ENCODE measurements around the gene CTNNBIP1.

The CTNNBIP1 gene

DNA sequence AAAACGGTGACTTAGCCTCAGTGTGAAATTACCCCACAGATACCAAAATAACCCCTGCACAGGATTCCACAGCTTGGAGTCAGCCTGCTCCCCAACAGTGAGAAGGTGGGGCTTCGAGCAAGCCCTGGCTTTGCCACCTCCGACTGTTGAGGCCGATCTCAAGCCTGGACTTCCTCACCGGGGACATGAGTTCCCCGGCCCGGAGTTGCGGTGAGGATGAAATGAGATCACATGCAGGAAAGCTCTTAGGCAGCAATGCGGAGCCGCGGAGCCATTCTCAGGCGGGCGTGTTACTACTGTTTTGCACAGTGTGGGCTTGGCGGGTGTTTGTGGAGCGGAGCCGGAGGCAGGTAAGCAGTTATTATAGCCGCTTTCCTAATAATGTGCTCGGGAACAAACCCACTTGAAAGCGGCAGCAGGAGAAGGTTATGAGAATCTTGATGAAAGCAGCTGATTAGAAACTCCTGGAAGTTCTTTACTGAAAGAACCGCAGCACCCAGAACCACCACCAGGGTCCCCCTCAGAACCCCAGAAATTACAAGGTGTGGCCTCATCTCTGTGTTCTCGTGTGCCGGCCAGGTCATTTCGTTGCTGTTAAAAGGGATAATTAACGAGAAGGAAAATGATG, 82.4 kb downstream of the CTNNBIP1 start:
- TF ChIP-seq FOXP2 (optimal IDR thresholded peaks at IDR 0.05; ENCODE audit: borderline replicate concordance, extremely low read depth, extremely low read length, insufficient read depth) (no peak), POLR2AphosphoS5 (IDR thresholded peaks at IDR 0.05; ENCODE audit: low read depth, low read length) (no peak), REST (IDR thresholded peaks at IDR 0.05; ENCODE audit: insufficient read depth in 1 of 2, low read depth in 2 of 2, low read length in 2 of 2) (no peak), TAF1 (IDR thresholded peaks at IDR 0.05; ENCODE audit: borderline replicate concordance, insufficient read depth, low read length) (no peak), SIN3A (IDR thresholded peaks at IDR 0.05; ENCODE audit: borderline replicate concordance, insufficient read depth, low read length) (no peak)

- TF ChIP-seq POLR2AphosphoS5 (IDR thresholded peaks at IDR 0.05; ENCODE audit: low read depth, low read length) (no peak), REST (IDR thresholded peaks at IDR 0.05; ENCODE audit: insufficient read depth in 1 of 2, low read depth in 2 of 2, low read length in 2 of 2) (no peak), SIN3A (IDR thresholded peaks at IDR 0.05; ENCODE audit: borderline replicate concordance, insufficient read depth, low read length) (no peak), FOXP2 (optimal IDR thresholded peaks at IDR 0.05; ENCODE audit: borderline replicate concordance, extremely low read depth, extremely low read length, insufficient read depth) (no peak), TAF1 (IDR thresholded peaks at IDR 0.05; ENCODE audit: borderline replicate concordance, insufficient read depth, low read length) (no peak)
These were observed 83.5 kb downstream of the CTNNBIP1 start for GRCh38 chr1:9826616-9827015.

DNA sequence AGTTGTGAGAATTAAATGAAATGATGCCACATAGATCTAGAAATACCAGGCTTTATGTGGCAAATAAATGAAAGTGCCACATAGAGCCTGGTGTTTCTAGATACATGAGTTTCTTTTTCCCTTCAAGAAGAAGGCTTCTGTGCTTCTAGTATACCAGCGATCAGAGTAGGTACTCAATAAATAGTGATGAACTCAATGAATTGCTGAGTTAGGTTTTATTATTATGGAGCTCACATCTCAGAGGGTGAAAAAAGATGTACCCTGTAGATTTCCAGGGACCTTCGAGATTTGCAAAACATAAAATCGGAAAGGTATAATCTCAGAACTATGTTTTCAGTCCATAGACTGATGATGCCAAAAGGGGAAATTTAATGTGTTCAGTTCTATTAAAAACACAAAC, 84.0 kb downstream of the CTNNBIP1 start:
- TF ChIP-seq REST (IDR thresholded peaks at IDR 0.05; ENCODE audit: insufficient read depth in 1 of 2, low read depth in 2 of 2, low read length in 2 of 2), result no peak
- no peak for TF ChIP-seq SIN3A (IDR thresholded peaks at IDR 0.05; ENCODE audit: borderline replicate concordance, insufficient read depth, low read length)
- no peak for TF ChIP-seq TAF1 (IDR thresholded peaks at IDR 0.05; ENCODE audit: borderline replicate concordance, insufficient read depth, low read length)
- TF ChIP-seq POLR2AphosphoS5 (IDR thresholded peaks at IDR 0.05; ENCODE audit: low read depth, low read length), result no peak
- no peak for TF ChIP-seq FOXP2 (optimal IDR thresholded peaks at IDR 0.05; ENCODE audit: borderline replicate concordance, extremely low read depth, extremely low read length, insufficient read depth)

DNA sequence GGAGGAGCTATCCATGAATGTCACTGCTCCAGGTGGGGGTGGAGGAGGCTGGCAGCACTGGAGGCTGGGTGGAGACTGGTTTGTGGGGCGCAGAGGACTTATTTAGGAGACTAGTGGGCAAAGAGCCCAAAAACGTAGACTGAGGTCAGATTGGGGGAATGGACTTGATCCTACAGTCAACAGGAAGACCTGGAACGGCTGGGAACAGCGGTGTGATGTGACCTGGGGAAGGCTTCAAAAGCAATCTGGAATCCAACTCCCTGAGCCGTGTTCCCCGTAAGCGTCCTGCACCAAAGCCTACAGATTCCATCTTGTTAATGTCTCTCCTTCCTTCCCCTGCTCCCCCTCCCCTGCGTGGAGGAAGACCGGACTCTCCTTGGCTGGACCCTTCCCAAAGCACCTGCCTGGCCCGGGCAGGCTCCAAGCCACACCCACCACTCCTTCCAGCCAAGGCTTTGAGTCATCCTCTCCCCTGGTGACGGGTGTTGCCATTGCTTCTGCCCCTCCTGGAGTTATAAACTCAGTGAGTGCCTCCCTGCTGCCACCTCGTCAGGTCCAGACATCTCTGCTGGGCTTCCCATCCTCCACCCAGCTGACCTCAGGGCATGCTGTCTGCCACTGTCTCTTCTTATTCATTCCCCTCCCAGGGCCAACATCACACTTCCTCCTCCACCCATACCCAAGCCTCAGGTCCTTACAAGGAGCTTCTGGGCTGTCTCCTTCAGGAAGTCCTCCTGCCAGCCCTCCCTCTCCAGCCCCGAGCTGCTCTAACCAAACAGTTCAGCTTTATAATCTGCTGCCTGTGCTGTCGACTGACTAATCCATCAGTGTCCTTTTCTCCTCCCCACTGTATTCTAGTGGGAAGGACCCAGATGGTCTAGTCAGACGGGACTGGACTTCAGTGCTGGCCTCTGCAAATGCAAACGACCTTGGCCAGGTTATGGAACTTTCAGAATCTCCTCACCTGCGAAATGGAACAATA, 84.7 kb downstream of the CTNNBIP1 start:
- TF ChIP-seq REST (IDR thresholded peaks at IDR 0.05; ENCODE audit: insufficient read depth in 1 of 2, low read depth in 2 of 2, low read length in 2 of 2) (no peak), POLR2AphosphoS5 (IDR thresholded peaks at IDR 0.05; ENCODE audit: low read depth, low read length) (no peak), SIN3A (IDR thresholded peaks at IDR 0.05; ENCODE audit: borderline replicate concordance, insufficient read depth, low read length) (no peak), TAF1 (IDR thresholded peaks at IDR 0.05; ENCODE audit: borderline replicate concordance, insufficient read depth, low read length) (no peak), FOXP2 (optimal IDR thresholded peaks at IDR 0.05; ENCODE audit: borderline replicate concordance, extremely low read depth, extremely low read length, insufficient read depth) (no peak)
